SU-DHL-6 (cell line): ENCODE measurements around the gene CCP110.

Source experiments
- H2AFZ ChIP-seq: fragments of 200-600 bp; sonication (generic); 2 replicates; pipeline ENCODE4 v1.6.1; 2014; ENCODE audit warnings: low read depth, mild to moderate bottlenecking, moderate library complexity, mixed read lengths, antibody characterized with exemption, low read length; ENCODE audit not compliant: severe bottlenecking
- H3F3A ChIP-seq: fragments of 200-600 bp; shearing (Covaris generic); 2 replicates; pipeline ENCODE4 v1.6.0; 2016; ENCODE audit warnings: antibody characterized with exemption, mild to moderate bottlenecking; ENCODE audit not compliant: insufficient read depth
- H3K27ac ChIP-seq: fragments of 200-600 bp; sonication (generic); 2 replicates; pipeline ENCODE4 v1.5.1; 2016; ENCODE audit warnings: low read depth, mild to moderate bottlenecking, low read length, moderate library complexity, mixed read lengths
- H3K27me3 ChIP-seq: fragments of 200-600 bp; sonication (generic), shearing (Covaris generic); 2 replicates; pipeline ENCODE4 v1.6.0; 2014; ENCODE audit warnings: mild to moderate bottlenecking, low read length
- H3K36me3 ChIP-seq: fragments of 200-600 bp; sonication (generic); 2 replicates; pipeline ENCODE4 v1.6.1; 2014; ENCODE audit warnings: mild to moderate bottlenecking, low read length, mixed read lengths
- H3K4me2 ChIP-seq: fragments of 300-600, 200-600 bp; shearing (Covaris generic), sonication (generic); 2 replicates; pipeline ENCODE4 v1.6.0; 2014; ENCODE audit warnings: low read length, low read depth, mild to moderate bottlenecking; ENCODE audit not compliant: poor library complexity, severe bottlenecking
- H3K4me3 ChIP-seq: fragments of 200-600 bp; sonication (generic); 2 replicates; pipeline ENCODE4 v1.5.1; 2014; ENCODE audit warnings: antibody characterized with exemption, low read length, mild to moderate bottlenecking, mixed read lengths; ENCODE audit not compliant: insufficient read depth, poor library complexity, severe bottlenecking
- H3K79me2 ChIP-seq: fragments of 200-600 bp; sonication (generic); 2 replicates; pipeline ENCODE4 v1.6.1; 2014; ENCODE audit warnings: mild to moderate bottlenecking, low read length, moderate library complexity; ENCODE audit not compliant: insufficient read depth
- H3K9ac ChIP-seq: fragments of 200-600 bp; sonication (generic); 2 replicates; pipeline ENCODE4 v1.7.0; 2014; ENCODE audit warnings: mild to moderate bottlenecking, low read length
- H3K9me2 ChIP-seq: fragments of 200-600 bp; sonication (generic); replicated peaks from 2 replicates; pipeline ENCODE4 v1.6.1; 2014; ENCODE audit warnings: low read length; ENCODE audit not compliant: insufficient read depth
- H3K9me3 ChIP-seq: fragments of 200-600 bp; sonication (generic); 2 replicates; pipeline ENCODE4 v1.6.1; 2014; ENCODE audit warnings: low read length, mixed read lengths; ENCODE audit not compliant: insufficient read depth
- H4K20me1 ChIP-seq: fragments of 200-600 bp; sonication (generic); 2 replicates; pipeline ENCODE4 v1.6.1; 2014; ENCODE audit warnings: low read depth, mild to moderate bottlenecking, antibody characterized with exemption, low read length, moderate library complexity, mixed read lengths
- EZH2phosphoT487 ChIP-seq: fragments of 200-600 bp; sonication (generic), shearing (Covaris generic); conservative IDR thresholded peaks from 2 replicates; pipeline ENCODE4 v1.6.1; 2018; ENCODE audit warnings: mild to moderate bottlenecking, antibody characterized with exemption, low read length, moderate library complexity, mixed read lengths
- TF ChIP-seq, protein P1 (sequence below): fragments of 200-600 bp; sonication (generic); IDR thresholded peaks from one replicate; pipeline ENCODE4 v1.5.1; 2017; ENCODE audit warnings: antibody characterized with exemption, mild to moderate bottlenecking, low read length, moderate library complexity; ENCODE audit not compliant: insufficient read depth, poor library complexity, severe bottlenecking

CCP110 gene

GRCh38 chr16:19578378-19578971 lies 54.7 kb downstream of the CCP110 start:
- Histone ChIP-seq H3K4me3 (no peak overlapping the region), H3K27me3 (no peaks in the 10 kb centered on the region), H4K20me1 (no peaks in the 10 kb centered on the region), H3K36me3 (no peaks in the 10 kb centered on the region), H3K9me3 (no peaks in the 10 kb centered on the region), H3F3A (no peaks in the 10 kb centered on the region), H3K9ac (no peak overlapping the region), H2AFZ (no peak overlapping the region), H3K4me2 (no peak overlapping the region), H3K79me2 (no peaks in the 10 kb centered on the region), H3K27ac (no peak overlapping the region), H3K9me2 (no peaks in the 10 kb centered on the region)
- no peak for TF ChIP-seq EZH2phosphoT487
- TF ChIP-seq, protein P1, sequence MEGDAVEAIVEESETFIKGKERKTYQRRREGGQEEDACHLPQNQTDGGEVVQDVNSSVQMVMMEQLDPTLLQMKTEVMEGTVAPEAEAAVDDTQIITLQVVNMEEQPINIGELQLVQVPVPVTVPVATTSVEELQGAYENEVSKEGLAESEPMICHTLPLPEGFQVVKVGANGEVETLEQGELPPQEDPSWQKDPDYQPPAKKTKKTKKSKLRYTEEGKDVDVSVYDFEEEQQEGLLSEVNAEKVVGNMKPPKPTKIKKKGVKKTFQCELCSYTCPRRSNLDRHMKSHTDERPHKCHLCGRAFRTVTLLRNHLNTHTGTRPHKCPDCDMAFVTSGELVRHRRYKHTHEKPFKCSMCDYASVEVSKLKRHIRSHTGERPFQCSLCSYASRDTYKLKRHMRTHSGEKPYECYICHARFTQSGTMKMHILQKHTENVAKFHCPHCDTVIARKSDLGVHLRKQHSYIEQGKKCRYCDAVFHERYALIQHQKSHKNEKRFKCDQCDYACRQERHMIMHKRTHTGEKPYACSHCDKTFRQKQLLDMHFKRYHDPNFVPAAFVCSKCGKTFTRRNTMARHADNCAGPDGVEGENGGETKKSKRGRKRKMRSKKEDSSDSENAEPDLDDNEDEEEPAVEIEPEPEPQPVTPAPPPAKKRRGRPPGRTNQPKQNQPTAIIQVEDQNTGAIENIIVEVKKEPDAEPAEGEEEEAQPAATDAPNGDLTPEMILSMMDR = no peak

DNA sequence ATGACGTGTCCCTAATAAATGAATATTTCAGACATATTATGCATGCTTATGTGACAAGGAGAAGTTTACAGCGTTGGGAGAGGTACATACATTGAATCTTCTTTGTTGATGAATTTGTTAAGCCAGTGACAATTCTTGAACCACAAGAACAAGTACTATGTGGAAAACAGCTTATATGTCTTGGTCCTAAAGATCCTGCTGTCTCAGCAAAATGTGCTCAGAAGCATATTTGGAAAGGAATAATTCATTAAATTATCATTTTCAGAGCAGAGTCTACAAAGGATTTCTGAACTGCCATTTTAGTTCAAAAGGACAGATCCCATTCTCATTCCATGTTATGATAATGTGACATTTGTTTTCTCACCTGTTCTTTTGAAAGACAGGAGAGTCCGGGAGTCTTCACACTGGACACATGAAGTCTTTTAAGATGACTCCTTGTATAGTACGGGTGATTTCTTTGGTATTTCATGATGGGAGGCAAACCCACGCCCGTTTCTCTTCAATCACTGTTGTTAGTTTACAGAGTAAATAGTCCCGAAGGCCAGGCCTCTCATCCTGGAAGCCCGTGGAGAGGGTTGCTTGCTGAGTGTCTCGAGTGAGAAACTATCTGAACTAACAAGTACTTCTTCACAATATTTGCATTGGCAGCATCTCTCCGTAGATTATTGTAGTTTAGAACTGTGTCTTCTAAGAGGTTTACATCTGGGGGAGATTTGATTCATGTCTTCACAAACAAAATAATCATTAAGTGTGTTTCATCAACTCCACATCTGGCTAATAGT lies 58.5 kb downstream of the CCP110 start:
- H3K27ac ChIP-seq = no peak overlapping the region
- H3K27me3 ChIP-seq = no peaks in the 10 kb centered on the region
- H3K4me3 ChIP-seq = no peak overlapping the region
- H4K20me1 ChIP-seq = no peaks in the 10 kb centered on the region
- H3K79me2 ChIP-seq = no peaks in the 10 kb centered on the region
- no peak overlapping the region for H3K9ac ChIP-seq
- H3K9me2 ChIP-seq = no peaks in the 10 kb centered on the region
- no peaks in the 10 kb centered on the region for H3K9me3 ChIP-seq
- H3K4me2 ChIP-seq = no peak overlapping the region
- H2AFZ ChIP-seq = no peak overlapping the region
- no peaks in the 10 kb centered on the region for H3F3A ChIP-seq
- TF ChIP-seq EZH2phosphoT487 = no peak
- TF ChIP-seq, protein P1 = no peak
- H3K36me3 ChIP-seq = no peaks in the 10 kb centered on the region

DNA sequence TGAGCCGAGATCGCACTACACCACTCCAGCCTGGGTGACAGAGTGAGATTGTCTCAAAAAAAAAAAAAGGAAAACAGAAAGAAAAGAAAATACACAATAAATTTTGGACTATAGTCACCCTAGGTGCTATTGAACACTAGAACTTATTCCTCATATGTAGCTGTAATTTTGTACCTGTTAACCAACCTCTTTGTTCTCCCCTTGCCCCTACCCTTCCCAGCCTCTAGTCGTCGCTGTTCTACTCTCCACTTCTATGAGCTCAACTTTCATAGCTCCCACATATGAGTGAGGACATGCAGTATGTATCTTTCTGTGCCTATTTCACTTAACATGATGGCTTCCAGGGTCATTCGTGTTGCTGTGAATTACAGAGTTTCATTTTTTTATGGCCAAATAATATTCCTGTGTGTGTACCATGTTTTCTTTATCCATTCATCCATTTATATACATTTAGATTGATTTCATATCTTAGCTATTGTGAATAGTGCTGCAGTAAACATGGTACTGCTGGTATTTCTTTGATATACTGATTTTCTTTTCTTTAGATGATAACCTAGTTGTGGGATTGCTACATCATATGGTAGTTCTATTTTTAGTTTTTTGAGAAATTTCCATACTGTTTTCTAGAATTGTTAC lies 60.0 kb downstream of the CCP110 start:
- no peaks in the 10 kb centered on the region for H3K36me3 ChIP-seq
- H3K27me3 ChIP-seq = no peaks in the 10 kb centered on the region
- H3K9me3 ChIP-seq = no peaks in the 10 kb centered on the region
- H3K79me2 ChIP-seq = no peaks in the 10 kb centered on the region
- no peaks in the 10 kb centered on the region for H4K20me1 ChIP-seq
- H3K9me2 ChIP-seq = no peaks in the 10 kb centered on the region
- no peaks in the 10 kb centered on the region for H3F3A ChIP-seq
- no peak overlapping the region for H3K27ac ChIP-seq
- H3K4me2 ChIP-seq = no peak overlapping the region
- no peak overlapping the region for H2AFZ ChIP-seq
- no peak for TF ChIP-seq EZH2phosphoT487
- TF ChIP-seq, protein P1 = peak; percentile 82
- no peak overlapping the region for H3K9ac ChIP-seq
- H3K4me3 ChIP-seq = no peak overlapping the region
